KMS-11 (cell line): ENCODE measurements around the gene YIPF5.
A peak's percentile ranks its signal among the peaks of the same experiment; 100 is the strongest.

ENCODE experiments used
- H2AFZ ChIP-seq: fragments of 200-600 bp; sonication (generic); 2 replicates; pipeline ENCODE4 v1.6.1; 2016; ENCODE audit warnings: antibody characterized with exemption, mixed run types, low read depth
- H3K27ac ChIP-seq: fragments of 200-600 bp; sonication (generic); 2 replicates; pipeline ENCODE4 v1.6.1; 2016; ENCODE audit warnings: mild to moderate bottlenecking, mixed run types
- H3K27me3 ChIP-seq: fragments of 200-600 bp; sonication (generic); 2 replicates; pipeline ENCODE4 v1.6.1; 2017; ENCODE audit warnings: mild to moderate bottlenecking, low read depth, mixed run types, moderate library complexity; ENCODE audit not compliant: insufficient read depth
- H3K36me3 ChIP-seq: fragments of 200-600 bp; sonication (generic); 2 replicates; pipeline ENCODE4 v1.6.1; 2017; ENCODE audit warnings: mild to moderate bottlenecking, mixed run types; ENCODE audit not compliant: insufficient read depth
- H3K4me1 ChIP-seq: fragments of 200-600 bp; sonication (generic); 2 replicates; pipeline ENCODE4 v1.6.1; 2016; ENCODE audit warnings: mild to moderate bottlenecking, low read depth, mixed run types; ENCODE audit not compliant: poor library complexity, severe bottlenecking
- H3K4me2 ChIP-seq: fragments of 200-600 bp; sonication (generic); 2 replicates; pipeline ENCODE4 v1.7.0; 2016; ENCODE audit warnings: mild to moderate bottlenecking, mixed run types
- H3K4me3 ChIP-seq: fragments of 200-600 bp; sonication (generic); IDR thresholded peaks from 2 replicates; pipeline ENCODE4 v1.6.1; 2017; ENCODE audit warnings: low read depth, low read length, mixed read lengths; ENCODE audit not compliant: insufficient read depth
- H3K79me2 ChIP-seq: fragments of 200-600 bp; sonication (generic); 2 replicates; pipeline ENCODE4 v1.6.1; 2016; ENCODE audit warnings: low read depth, mixed run types; ENCODE audit not compliant: insufficient read depth
- H3K9ac ChIP-seq: fragments of 200-600 bp; sonication (generic); 2 replicates; pipeline ENCODE4 v1.6.1; 2016; ENCODE audit warnings: mild to moderate bottlenecking, mixed run types
- H4K20me1 ChIP-seq: fragments of 200-600 bp; sonication (generic); 2 replicates; pipeline ENCODE4 v1.6.1; 2016; ENCODE audit warnings: mild to moderate bottlenecking, mixed run types; ENCODE audit not compliant: insufficient read depth
- TF ChIP-seq, protein P1 (sequence below): fragments of 200-600 bp; sonication (generic); conservative IDR thresholded peaks from 2 replicates; pipeline ENCODE4 v1.6.1; 2017; ENCODE audit warnings: low read depth, mild to moderate bottlenecking, antibody characterized with exemption, low read length, moderate library complexity, mixed read lengths

The YIPF5 gene

DNA sequence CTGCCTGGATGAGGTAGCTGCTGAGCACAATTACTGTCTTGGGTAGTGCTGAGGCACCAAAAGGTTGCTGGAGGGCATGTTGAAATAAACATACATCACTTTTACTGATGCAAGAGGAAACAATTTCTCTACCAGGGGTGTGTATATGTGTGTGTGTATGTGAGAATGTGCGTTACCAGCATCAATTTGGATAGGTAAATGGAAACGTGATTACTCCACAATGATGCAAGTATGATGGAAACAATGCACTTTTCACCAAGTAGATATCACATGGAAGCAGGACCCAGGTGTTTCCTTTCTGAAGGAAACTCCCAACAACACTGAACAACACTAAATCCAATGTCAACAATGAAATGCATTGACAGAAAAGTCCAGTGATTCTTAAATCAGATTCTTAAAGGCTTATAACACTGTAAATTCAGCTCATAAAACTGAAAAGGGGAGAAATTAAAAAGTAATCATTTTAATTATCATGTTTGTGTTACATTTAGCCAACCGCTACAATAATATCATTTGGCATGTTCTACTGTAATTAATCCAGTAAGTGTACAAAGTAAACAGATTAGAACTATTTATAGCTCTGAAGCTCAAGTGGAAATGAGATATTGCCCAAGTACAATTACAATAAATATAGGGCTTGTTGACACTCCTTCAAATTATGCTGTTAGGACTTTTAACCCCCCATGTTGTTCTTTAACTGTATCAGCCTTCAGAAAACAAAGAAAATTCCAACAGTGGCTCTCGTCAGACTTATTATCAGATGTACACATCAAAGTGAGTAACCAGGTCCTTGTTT, 25.3 kb downstream of the YIPF5 start:
- no peak overlapping the region for H3K27ac ChIP-seq
- H3K27me3 ChIP-seq: no peaks in the 10 kb centered on the region
- H3K79me2 ChIP-seq: no peaks in the 10 kb centered on the region
- no peaks in the 10 kb centered on the region for H4K20me1 ChIP-seq
- no peaks in the 10 kb centered on the region for H3K36me3 ChIP-seq
- no peak overlapping the region for H2AFZ ChIP-seq
- TF ChIP-seq, protein P1, sequence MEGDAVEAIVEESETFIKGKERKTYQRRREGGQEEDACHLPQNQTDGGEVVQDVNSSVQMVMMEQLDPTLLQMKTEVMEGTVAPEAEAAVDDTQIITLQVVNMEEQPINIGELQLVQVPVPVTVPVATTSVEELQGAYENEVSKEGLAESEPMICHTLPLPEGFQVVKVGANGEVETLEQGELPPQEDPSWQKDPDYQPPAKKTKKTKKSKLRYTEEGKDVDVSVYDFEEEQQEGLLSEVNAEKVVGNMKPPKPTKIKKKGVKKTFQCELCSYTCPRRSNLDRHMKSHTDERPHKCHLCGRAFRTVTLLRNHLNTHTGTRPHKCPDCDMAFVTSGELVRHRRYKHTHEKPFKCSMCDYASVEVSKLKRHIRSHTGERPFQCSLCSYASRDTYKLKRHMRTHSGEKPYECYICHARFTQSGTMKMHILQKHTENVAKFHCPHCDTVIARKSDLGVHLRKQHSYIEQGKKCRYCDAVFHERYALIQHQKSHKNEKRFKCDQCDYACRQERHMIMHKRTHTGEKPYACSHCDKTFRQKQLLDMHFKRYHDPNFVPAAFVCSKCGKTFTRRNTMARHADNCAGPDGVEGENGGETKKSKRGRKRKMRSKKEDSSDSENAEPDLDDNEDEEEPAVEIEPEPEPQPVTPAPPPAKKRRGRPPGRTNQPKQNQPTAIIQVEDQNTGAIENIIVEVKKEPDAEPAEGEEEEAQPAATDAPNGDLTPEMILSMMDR: no peak
- H3K4me1 ChIP-seq: peaks cover 17% of the 10 kb centered on the region
- H3K9ac ChIP-seq: no peak overlapping the region
- H3K4me2 ChIP-seq: no peak overlapping the region
- H3K4me3 ChIP-seq: no peak overlapping the region

DNA sequence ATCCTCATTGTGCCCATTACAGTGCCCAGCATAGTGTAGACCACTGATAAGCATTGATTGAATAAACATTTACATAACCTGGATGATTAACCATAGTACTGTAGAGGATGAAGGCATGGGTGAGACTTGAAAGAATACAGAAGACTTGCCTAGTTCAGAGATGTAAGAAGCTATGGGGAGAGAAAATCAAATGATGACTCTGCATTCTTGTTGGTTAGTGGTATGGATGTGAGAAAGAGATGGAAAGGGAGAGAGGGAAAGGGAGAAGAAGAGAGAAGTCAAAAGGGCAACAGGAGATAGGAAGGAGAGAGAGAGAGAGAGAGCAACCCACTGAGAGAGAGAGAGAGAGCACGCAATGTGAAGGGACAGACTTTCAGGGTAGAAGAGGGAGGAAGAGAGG, 26.8 kb downstream of the YIPF5 start:
- Histone ChIP-seq H3K27me3 (no peaks in the 10 kb centered on the region), H3K79me2 (no peaks in the 10 kb centered on the region), H3K4me2 (no peak overlapping the region), H3K36me3 (no peaks in the 10 kb centered on the region), H4K20me1 (no peaks in the 10 kb centered on the region), H3K4me3 (no peak overlapping the region), H3K4me1 (peaks cover 17% of the 10 kb centered on the region), H3K27ac (no peak overlapping the region), H2AFZ (no peak overlapping the region), H3K9ac (no peak overlapping the region)
- TF ChIP-seq, protein P1: no peak

DNA sequence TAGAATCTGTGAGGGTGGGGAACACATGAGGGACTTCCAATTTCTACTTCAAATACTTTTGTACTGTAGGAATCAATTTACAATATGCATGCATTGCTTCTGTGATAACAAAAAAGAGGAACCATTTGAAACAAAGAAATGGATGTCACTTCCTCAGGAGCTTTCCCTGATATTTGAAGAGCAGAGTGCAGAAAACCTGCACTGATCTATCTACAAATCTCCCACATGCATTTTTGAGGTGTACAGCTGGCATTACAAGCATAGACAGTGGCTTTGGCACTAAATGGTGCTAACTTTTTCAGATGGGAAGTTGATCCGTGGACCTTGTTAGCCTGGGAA, 27.7 kb downstream of the YIPF5 start:
- Histone ChIP-seq H3K27ac (no peak overlapping the region), H3K27me3 (no peaks in the 10 kb centered on the region), H3K4me3 (no peak overlapping the region), H3K4me2 (no peak overlapping the region), H3K9ac (no peak overlapping the region), H4K20me1 (no peaks in the 10 kb centered on the region), H3K4me1 (peaks cover 17% of the 10 kb centered on the region), H2AFZ (peak overlapping the region; percentile 55; the same call in 1 of the 2 replicates), H3K36me3 (no peaks in the 10 kb centered on the region), H3K79me2 (no peaks in the 10 kb centered on the region)
- TF ChIP-seq, protein P1: no peak

DNA sequence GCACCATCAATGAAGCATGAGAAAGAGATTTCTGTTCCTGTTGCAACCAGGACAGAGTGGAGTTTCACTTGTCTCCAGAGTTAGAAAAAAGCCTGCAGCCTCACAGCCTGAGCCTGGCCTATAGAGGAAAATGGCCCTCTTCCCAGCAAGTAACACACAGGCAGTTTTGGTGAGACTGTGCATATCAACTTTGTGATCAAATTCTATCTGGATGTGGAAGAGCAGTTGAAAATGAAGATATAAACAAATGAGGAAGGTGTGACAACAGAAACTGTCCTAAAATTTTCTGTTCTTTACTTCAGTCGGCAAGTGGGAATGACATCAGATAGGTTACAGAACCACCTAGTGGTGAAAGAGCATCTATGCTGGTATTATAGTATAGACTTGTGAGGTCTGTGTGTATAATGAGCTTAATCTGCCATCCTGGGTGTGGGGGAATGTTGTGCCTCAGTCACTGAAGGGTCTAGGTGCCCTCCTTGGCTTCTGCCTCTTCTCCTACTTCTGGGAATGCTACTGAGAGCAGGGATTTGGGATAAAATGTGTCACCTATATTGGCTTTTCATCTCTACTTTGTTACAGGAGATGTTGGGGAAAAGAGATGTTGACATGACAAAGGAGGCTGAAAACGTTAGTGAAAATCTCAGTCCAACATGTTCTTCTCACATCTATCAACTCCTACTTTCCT, 28.2 kb downstream of the YIPF5 start:
- no peak overlapping the region for H3K9ac ChIP-seq
- TF ChIP-seq, protein P1: peak; percentile 86
- no peaks in the 10 kb centered on the region for H3K27me3 ChIP-seq
- no peak overlapping the region for H3K27ac ChIP-seq
- H3K36me3 ChIP-seq: no peaks in the 10 kb centered on the region
- H3K79me2 ChIP-seq: no peaks in the 10 kb centered on the region
- H3K4me2 ChIP-seq: peak overlapping the region; percentile 44
- H4K20me1 ChIP-seq: no peaks in the 10 kb centered on the region
- H3K4me1 ChIP-seq: peaks cover 17% of the 10 kb centered on the region
- peak overlapping the region; percentile 55; the same call in 1 of the 2 replicates for H2AFZ ChIP-seq
- H3K4me3 ChIP-seq: no peak overlapping the region
